ENCODE data around the gene BCAS3. TPM values are rescaled to one million over a fixed set of nuclear protein-coding genes. Genes with fewer than 3 reads are reported as not detected.

Gene BCAS3
- total and polyA plus RNA-seq, 10 donors = 3.7 to 56.0 (median 42.3) TPM

DNA sequence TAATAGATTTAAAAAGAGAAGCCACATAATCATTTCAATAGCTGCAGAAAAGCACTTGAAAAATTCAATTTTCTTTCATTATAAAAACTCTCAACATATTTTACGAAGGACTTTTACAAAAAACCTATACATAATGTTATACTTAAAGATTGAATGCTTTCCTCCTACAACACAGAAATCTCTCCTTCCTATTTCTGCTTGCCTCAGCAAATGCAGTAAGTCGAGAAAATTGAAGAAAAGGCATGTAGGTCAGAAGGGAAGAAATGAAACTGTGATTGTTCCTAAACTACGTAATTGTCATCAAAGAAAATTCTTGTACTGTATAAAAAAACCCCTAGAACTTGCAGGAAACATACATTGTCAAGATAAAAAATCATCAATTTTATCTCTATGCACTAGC is 267.1 kb downstream of the BCAS3 start:
- 85 to 93% (median 90%) methylated on average over 3 of the region's 3 CpGs for WGBS, 5 donors
- peaks cover 0 to 3% (median 0%) of the 10 kb centered on the region in 6 donors for H3K4me1 ChIP-seq
- DNase-seq = no peak
- TF ChIP-seq, protein P1, sequence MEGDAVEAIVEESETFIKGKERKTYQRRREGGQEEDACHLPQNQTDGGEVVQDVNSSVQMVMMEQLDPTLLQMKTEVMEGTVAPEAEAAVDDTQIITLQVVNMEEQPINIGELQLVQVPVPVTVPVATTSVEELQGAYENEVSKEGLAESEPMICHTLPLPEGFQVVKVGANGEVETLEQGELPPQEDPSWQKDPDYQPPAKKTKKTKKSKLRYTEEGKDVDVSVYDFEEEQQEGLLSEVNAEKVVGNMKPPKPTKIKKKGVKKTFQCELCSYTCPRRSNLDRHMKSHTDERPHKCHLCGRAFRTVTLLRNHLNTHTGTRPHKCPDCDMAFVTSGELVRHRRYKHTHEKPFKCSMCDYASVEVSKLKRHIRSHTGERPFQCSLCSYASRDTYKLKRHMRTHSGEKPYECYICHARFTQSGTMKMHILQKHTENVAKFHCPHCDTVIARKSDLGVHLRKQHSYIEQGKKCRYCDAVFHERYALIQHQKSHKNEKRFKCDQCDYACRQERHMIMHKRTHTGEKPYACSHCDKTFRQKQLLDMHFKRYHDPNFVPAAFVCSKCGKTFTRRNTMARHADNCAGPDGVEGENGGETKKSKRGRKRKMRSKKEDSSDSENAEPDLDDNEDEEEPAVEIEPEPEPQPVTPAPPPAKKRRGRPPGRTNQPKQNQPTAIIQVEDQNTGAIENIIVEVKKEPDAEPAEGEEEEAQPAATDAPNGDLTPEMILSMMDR (IDR thresholded peaks at IDR 0.05 in 8 of 11, conservative IDR thresholded peaks at IDR 0.05 in 3 of 11) = no peak
- no peak for TF ChIP-seq POLR2A (IDR thresholded peaks at IDR 0.05)
- no peak overlapping the region for H3K4me3 ChIP-seq
- H3K36me3 ChIP-seq = peaks cover 0 to 20% (median 1%) of the 10 kb centered on the region in 6 donors
- H3K27me3 ChIP-seq (replicated peaks in 1 of 7) = no peaks in the 10 kb centered on the region
- intact Hi-C loops (cut with DNase I; ENCODE audit: low total_unique reads) = no loop called here
- no peaks in the 10 kb centered on the region for H3K9me3 ChIP-seq
- no peak overlapping the region for H3K27ac ChIP-seq

DNA sequence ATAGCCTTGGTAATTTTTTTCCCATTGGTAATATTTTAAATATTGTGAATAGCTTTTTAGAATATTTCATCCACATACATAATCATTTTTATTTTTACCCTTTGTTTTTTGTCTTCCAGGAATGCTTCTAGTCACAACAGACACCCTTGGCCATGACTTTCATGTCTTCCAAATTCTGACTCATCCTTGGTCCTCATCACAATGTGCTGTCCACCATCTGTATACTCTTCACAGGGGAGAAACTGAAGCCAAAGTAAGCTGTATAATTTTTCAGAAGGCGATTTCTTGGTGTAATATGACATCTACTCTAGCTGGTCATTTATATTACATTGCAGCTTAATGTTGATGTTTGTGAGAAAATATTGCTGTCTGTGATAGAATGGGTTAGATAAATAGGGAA is 269.4 kb downstream of the BCAS3 start:
- peaks cover 0 to 20% (median 1%) of the 10 kb centered on the region in 6 donors for H3K36me3 ChIP-seq
- no peaks in the 10 kb centered on the region for H3K4me1 ChIP-seq
- intact Hi-C loops (cut with DNase I; ENCODE audit: low total_unique reads) = no loop called here
- 88 to 100% (median 92%) methylated on average over 1 of the region's 1 CpG for WGBS, 5 donors
- H3K4me3 ChIP-seq = no peak overlapping the region
- H3K27me3 ChIP-seq (replicated peaks in 1 of 7) = no peaks in the 10 kb centered on the region
- no peak overlapping the region for H3K27ac ChIP-seq
- no peaks in the 10 kb centered on the region for H3K9me3 ChIP-seq
- no peak for DNase-seq
- TF ChIP-seq POLR2A (IDR thresholded peaks at IDR 0.05) = no peak
- TF ChIP-seq, protein P1 (IDR thresholded peaks at IDR 0.05 in 8 of 11, conservative IDR thresholded peaks at IDR 0.05 in 3 of 11) = no peak
- TF ChIP-seq POLR2AphosphoS5 (IDR thresholded peaks at IDR 0.05) = no peak

DNA sequence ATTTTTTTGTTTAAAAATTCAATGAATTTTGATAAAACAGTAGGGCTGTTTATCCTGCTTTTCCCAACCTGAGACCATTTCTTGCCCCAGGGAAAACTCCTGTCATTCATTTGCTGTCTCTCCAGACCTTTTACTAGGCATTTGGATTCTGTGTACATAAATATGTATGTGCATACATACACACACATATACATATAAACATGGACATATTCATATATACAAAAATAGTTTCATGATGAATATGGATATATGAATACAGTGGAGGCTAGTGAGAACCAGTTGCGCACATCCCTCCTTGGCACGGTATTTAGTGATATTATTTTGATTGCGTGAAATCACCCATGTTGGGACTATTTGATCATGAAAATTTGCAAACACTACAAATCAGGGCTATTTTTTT is 269.9 kb downstream of the BCAS3 start:
- TF ChIP-seq, protein P1 (IDR thresholded peaks at IDR 0.05 in 8 of 11, conservative IDR thresholded peaks at IDR 0.05 in 3 of 11) = no peak
- TF ChIP-seq POLR2AphosphoS5 (IDR thresholded peaks at IDR 0.05) (no peak), POLR2A (IDR thresholded peaks at IDR 0.05) (no peak)
- Histone ChIP-seq H3K27ac (no peak overlapping the region), H3K4me3 (no peak overlapping the region), H3K36me3 (peaks cover 0 to 20% (median 1%) of the 10 kb centered on the region in 6 donors), H3K9me3 (peaks cover 0 to under 1% (median 0%) of the 10 kb centered on the region in 8 donors), H3K4me1 (no peaks in the 10 kb centered on the region), H3K27me3 (replicated peaks in 1 of 7) (no peaks in the 10 kb centered on the region)
- WGBS, 5 donors = 96 to 100% (median 98%) methylated on average over 3 of the region's 3 CpGs
- intact Hi-C loops (cut with DNase I; ENCODE audit: low total_unique reads) = no loop called here
- DNase-seq = no peak

DNA sequence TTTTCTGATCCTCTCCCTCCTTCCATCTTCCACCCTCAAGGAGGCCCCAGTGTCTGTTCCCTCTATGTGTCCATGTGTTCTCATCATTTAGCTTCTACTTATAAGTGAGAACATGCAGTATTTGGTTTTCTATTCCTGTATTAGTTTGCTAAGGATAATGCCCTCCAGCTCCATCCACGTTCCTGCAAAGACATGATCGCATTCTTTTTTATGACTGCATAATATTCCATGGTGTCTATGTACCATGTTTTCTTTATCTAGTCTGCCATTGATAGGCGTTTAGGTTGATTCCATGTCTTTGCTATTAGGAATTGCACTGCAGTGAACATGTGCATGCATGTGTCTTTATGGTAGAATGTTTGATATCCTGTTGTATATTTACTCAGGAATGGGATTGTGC is 275.1 kb downstream of the BCAS3 start:
- 94 to 98% (median 96%) methylated on average over 3 of the region's 3 CpGs for WGBS, 5 donors
- DNase-seq = no peak
- H3K36me3 ChIP-seq = peaks cover 0 to 12% (median under 1%) of the 10 kb centered on the region in 6 donors
- no peak overlapping the region for H3K4me3 ChIP-seq
- no peaks in the 10 kb centered on the region for H3K4me1 ChIP-seq
- no peak overlapping the region for H3K27ac ChIP-seq
- intact Hi-C loops (cut with DNase I; ENCODE audit: low total_unique reads) = no loop called here
- no peaks in the 10 kb centered on the region for H3K27me3 ChIP-seq (replicated peaks in 1 of 7)
- H3K9me3 ChIP-seq = peaks cover 0 to 10% (median 6%) of the 10 kb centered on the region in 8 donors
- no peak for TF ChIP-seq POLR2A (IDR thresholded peaks at IDR 0.05)
- TF ChIP-seq POLR2AphosphoS5 (IDR thresholded peaks at IDR 0.05) = no peak
- TF ChIP-seq, protein P1 (IDR thresholded peaks at IDR 0.05 in 8 of 11, conservative IDR thresholded peaks at IDR 0.05 in 3 of 11) = no peak

Measured in spleen (tissue), 11 donors.